Activated naive CD8-positive, alpha-beta T cell treated with anti-CD3 and anti-CD28 coated beads, Interleukin-2, amount 50 U/mL, for 24 hours (primary cell): ENCODE measurements around the gene ADORA2A.
A peak's percentile ranks its signal among the peaks of the same experiment; 100 is the strongest.

ENCODE experiments used
- ATAC-seq: fragments of 150-1000 bp; cut with Tn5 transposase; one replicate; pipeline ENCODE4 v1.10.0; 2021
- DNase-seq: peaks from one replicate; pipeline ENCODE4 v3.0.0; 2021
- H3K27ac Mint-ChIP-seq: one replicate; pipeline ENCODE4 v1.8.0; 2021; ENCODE audit warnings: mild to moderate bottlenecking, mixed read lengths
- H3K27me3 Mint-ChIP-seq: one replicate; pipeline ENCODE4 v1.8.0; 2021; ENCODE audit warnings: mixed read lengths
- H3K36me3 Mint-ChIP-seq: one replicate; pipeline ENCODE4 v1.8.0; 2021; ENCODE audit warnings: low read depth, mixed read lengths
- H3K4me1 Mint-ChIP-seq: one replicate; pipeline ENCODE4 v1.8.0; 2021; ENCODE audit warnings: mixed read lengths
- H3K4me3 Mint-ChIP-seq: one replicate; pipeline ENCODE4 v1.8.0; 2021; ENCODE audit warnings: mild to moderate bottlenecking, moderate library complexity, mixed read lengths
- H3K9me3 Mint-ChIP-seq: one replicate; pipeline ENCODE4 v1.8.0; 2021; ENCODE audit warnings: mixed read lengths

The ADORA2A gene

GRCh38 chr22:24410110-24410856, 17.1 kb upstream of the ADORA2A start:
- no peak overlapping the region for H3K4me3 Mint-ChIP-seq
- ATAC-seq (peak; percentile 79), DNase-seq (peak; percentile 29)
- H3K36me3 Mint-ChIP-seq: peaks cover 6% of the 10 kb centered on the region
- peak overlapping the region; percentile 56 for H3K27ac Mint-ChIP-seq
- no peaks in the 10 kb centered on the region for H3K9me3 Mint-ChIP-seq
- H3K27me3 Mint-ChIP-seq: no peaks in the 10 kb centered on the region
- peaks cover 45% of the 10 kb centered on the region for H3K4me1 Mint-ChIP-seq

- H3K27ac Mint-ChIP-seq: peak overlapping the region; percentile 2
- no peaks in the 10 kb centered on the region for H3K27me3 Mint-ChIP-seq
- no peak overlapping the region for H3K4me3 Mint-ChIP-seq
- no peak for DNase-seq
- H3K36me3 Mint-ChIP-seq: peaks cover 7% of the 10 kb centered on the region
- no peak for ATAC-seq
- H3K4me1 Mint-ChIP-seq: peaks cover 39% of the 10 kb centered on the region
- no peaks in the 10 kb centered on the region for H3K9me3 Mint-ChIP-seq
Measured at GRCh38 chr22:24411256-24412004, 16.0 kb upstream of the ADORA2A start.

- H3K9me3 Mint-ChIP-seq: no peaks in the 10 kb centered on the region
- no peak overlapping the region for H3K4me3 Mint-ChIP-seq
- peaks cover 7% of the 10 kb centered on the region for H3K36me3 Mint-ChIP-seq
- H3K27ac Mint-ChIP-seq: no peak overlapping the region
- H3K27me3 Mint-ChIP-seq: no peaks in the 10 kb centered on the region
- H3K4me1 Mint-ChIP-seq: peaks cover 30% of the 10 kb centered on the region
- no peak for ATAC-seq
- DNase-seq: no peak
Measured at GRCh38 chr22:24412274-24412673, 15.1 kb upstream of the ADORA2A start.

- no peaks in the 10 kb centered on the region for H3K27me3 Mint-ChIP-seq
- ATAC-seq: no peak
- no peaks in the 10 kb centered on the region for H3K9me3 Mint-ChIP-seq
- no peak for DNase-seq
- H3K36me3 Mint-ChIP-seq: peaks cover 6% of the 10 kb centered on the region
- H3K27ac Mint-ChIP-seq: no peak overlapping the region
- H3K4me3 Mint-ChIP-seq: no peak overlapping the region
- H3K4me1 Mint-ChIP-seq: peaks cover 20% of the 10 kb centered on the region
Measured at GRCh38 chr22:24413271-24413670, 14.1 kb upstream of the ADORA2A start.

- peaks cover 6% of the 10 kb centered on the region for H3K36me3 Mint-ChIP-seq
- H3K9me3 Mint-ChIP-seq: no peaks in the 10 kb centered on the region
- no peaks in the 10 kb centered on the region for H3K27me3 Mint-ChIP-seq
- H3K4me3 Mint-ChIP-seq: no peak overlapping the region
- no peak for ATAC-seq
- no peak for DNase-seq
- no peak overlapping the region for H3K27ac Mint-ChIP-seq
- H3K4me1 Mint-ChIP-seq: peaks cover 16% of the 10 kb centered on the region
Measured at GRCh38 chr22:24413736-24414385, 13.5 kb upstream of the ADORA2A start.

GRCh38 chr22:24414523-24414922, 12.9 kb upstream of the ADORA2A start:
- Mint-ChIP-seq H3K9me3 (no peaks in the 10 kb centered on the region), H3K36me3 (peaks cover 4% of the 10 kb centered on the region), H3K27ac (no peak overlapping the region), H3K4me3 (no peak overlapping the region), H3K27me3 (no peaks in the 10 kb centered on the region), H3K4me1 (peaks cover 13% of the 10 kb centered on the region)
- DNase-seq: no peak
- no peak for ATAC-seq

GRCh38 chr22:24414984-24415945, 12.1 kb upstream of the ADORA2A start:
- Mint-ChIP-seq H3K4me3 (no peak overlapping the region), H3K27me3 (no peaks in the 10 kb centered on the region), H3K27ac (no peak overlapping the region), H3K4me1 (peaks cover 5% of the 10 kb centered on the region), H3K9me3 (no peaks in the 10 kb centered on the region), H3K36me3 (peaks cover 4% of the 10 kb centered on the region)
- no peak for DNase-seq
- ATAC-seq: no peak

- H3K27ac Mint-ChIP-seq: no peak overlapping the region
- H3K4me1 Mint-ChIP-seq: no peaks in the 10 kb centered on the region
- no peaks in the 10 kb centered on the region for H3K27me3 Mint-ChIP-seq
- no peaks in the 10 kb centered on the region for H3K9me3 Mint-ChIP-seq
- H3K36me3 Mint-ChIP-seq: peaks cover 2% of the 10 kb centered on the region
- ATAC-seq (no peak), DNase-seq (no peak)
- no peak overlapping the region for H3K4me3 Mint-ChIP-seq
Measured at GRCh38 chr22:24416095-24416494, 11.3 kb upstream of the ADORA2A start.

- Mint-ChIP-seq H3K36me3 (peaks cover 2% of the 10 kb centered on the region), H3K9me3 (no peaks in the 10 kb centered on the region), H3K4me1 (peaks cover 4% of the 10 kb centered on the region), H3K4me3 (no peak overlapping the region), H3K27ac (no peak overlapping the region), H3K27me3 (no peaks in the 10 kb centered on the region)
- ATAC-seq (no peak), DNase-seq (no peak)
Measured at GRCh38 chr22:24416611-24417010, 10.8 kb upstream of the ADORA2A start.

- DNase-seq (no peak), ATAC-seq (no peak)
- peaks cover 2% of the 10 kb centered on the region for H3K27me3 Mint-ChIP-seq
- H3K9me3 Mint-ChIP-seq: no peaks in the 10 kb centered on the region
- H3K27ac Mint-ChIP-seq: no peak overlapping the region
- H3K4me1 Mint-ChIP-seq: peaks cover 4% of the 10 kb centered on the region
- no peak overlapping the region for H3K4me3 Mint-ChIP-seq
- peaks cover 2% of the 10 kb centered on the region for H3K36me3 Mint-ChIP-seq
Measured at GRCh38 chr22:24417200-24417599, 10.2 kb upstream of the ADORA2A start.

GRCh38 chr22:24417901-24418641, 9.3 kb upstream of the ADORA2A start:
- no peaks in the 10 kb centered on the region for H3K9me3 Mint-ChIP-seq
- peaks cover 2% of the 10 kb centered on the region for H3K27me3 Mint-ChIP-seq
- no peak overlapping the region for H3K27ac Mint-ChIP-seq
- DNase-seq (no peak), ATAC-seq (no peak)
- H3K4me1 Mint-ChIP-seq: peaks cover 7% of the 10 kb centered on the region
- peaks cover 2% of the 10 kb centered on the region for H3K36me3 Mint-ChIP-seq
- no peak overlapping the region for H3K4me3 Mint-ChIP-seq

GRCh38 chr22:24418786-24419474, 8.5 kb upstream of the ADORA2A start:
- no peak overlapping the region for H3K27ac Mint-ChIP-seq

GRCh38 chr22:24419475-24419850, 7.9 kb upstream of the ADORA2A start:
- Mint-ChIP-seq H3K27me3 (peaks cover 2% of the 10 kb centered on the region), H3K4me1 (peaks cover 7% of the 10 kb centered on the region), H3K36me3 (peaks cover 2% of the 10 kb centered on the region), H3K4me3 (no peak overlapping the region), H3K27ac (no peak overlapping the region), H3K9me3 (no peaks in the 10 kb centered on the region)
- ATAC-seq (no peak), DNase-seq (no peak)

More at GRCh38 chr22:24418786-24419474, 8.5 kb upstream of the ADORA2A start:
- H3K27me3 Mint-ChIP-seq: peaks cover 2% of the 10 kb centered on the region
- ATAC-seq: no peak
- H3K4me3 Mint-ChIP-seq: no peak overlapping the region
- H3K36me3 Mint-ChIP-seq: peaks cover 2% of the 10 kb centered on the region
- DNase-seq: no peak
- H3K4me1 Mint-ChIP-seq: peaks cover 7% of the 10 kb centered on the region
- no peaks in the 10 kb centered on the region for H3K9me3 Mint-ChIP-seq
